Large intestine (tissue), 12 donors: ENCODE results near the gene DAB2. TPM values are rescaled to one million over a fixed set of nuclear protein-coding genes. Genes with fewer than 3 reads are reported as not detected.

Experiments
- DNase-seq, 2 donors: peaks; one replicate each; pipeline versions ENCODE4 v3.0.0 to v3.0.0-alpha.2; 2013
- H3K27ac ChIP-seq: one replicate; pipeline ENCODE4 v1.5.1; 2013; ENCODE audit warnings: low read length
- H3K27me3 ChIP-seq: 2 replicates; pipeline ENCODE4 v1.6.1; 2013; ENCODE audit warnings: low read length; ENCODE audit not compliant: control insufficient read depth, insufficient read depth
- H3K36me3 ChIP-seq: 2 replicates; pipeline ENCODE4 v1.6.1; 2013; ENCODE audit warnings: low read length; ENCODE audit not compliant: control insufficient read depth, insufficient read depth
- H3K4me1 ChIP-seq: one replicate; pipeline ENCODE4 v1.6.1; 2013; ENCODE audit warnings: low read length; ENCODE audit not compliant: control insufficient read depth, insufficient read depth
- H3K4me3 ChIP-seq: one replicate; pipeline ENCODE4 v1.5.1; 2013; ENCODE audit warnings: low read length
- H3K9me3 ChIP-seq: one replicate; pipeline ENCODE4 v1.6.1; 2013; ENCODE audit warnings: mild to moderate bottlenecking, low read depth, low read length, moderate library complexity; ENCODE audit not compliant: control insufficient read depth
- WGBS: methylation state at CpG from one replicate; pipeline ENCODE4 v1.1.5; 2013; ENCODE audit warnings: low lambda C conversion rate; ENCODE audit not compliant: insufficient coverage; 5-methylcytosine and 5-hydroxymethylcytosine counted together
- long read RNA-seq, 11 donors: transcript quantifications; one replicate each; lab custom pipeline, GENCODE V29; 2026
- polyA plus RNA-seq: library from polyadenylated mRNA; unstranded; fragments of 120-200 nt; gene quantifications from one replicate; pipeline ENCODE4 v1.2.1, GENCODE V29; 2013

DAB2 gene
- polyA plus RNA-seq: 178 TPM
- long read RNA-seq, donor 1, full-length matches to known transcripts: 2 of 34 reads
- long read RNA-seq, donor 1, partial matches to known transcripts: 32 of 34 reads
- long read RNA-seq, donor 1, other reads (novel, unspliced or antisense): 0 of 34 reads
- long read RNA-seq, donor 2, full-length matches to known transcripts: 7 of 106 reads
- long read RNA-seq, donor 2, partial matches to known transcripts: 99 of 106 reads
- long read RNA-seq, donor 2, other reads (novel, unspliced or antisense): 0 of 106 reads
- long read RNA-seq, donor 3, full-length matches to known transcripts: 3 of 109 reads
- long read RNA-seq, donor 3, partial matches to known transcripts: 101 of 109 reads
- long read RNA-seq, donor 3, other reads (novel, unspliced or antisense): 5 of 109 reads
- long read RNA-seq, donor 4, partial matches to known transcripts: 5 of 5 reads
- long read RNA-seq, donor 4, other reads (novel, unspliced or antisense): 0 of 5 reads
- long read RNA-seq, donor 5, full-length matches to known transcripts: 5 of 14 reads
- long read RNA-seq, donor 5, partial matches to known transcripts: 9 of 14 reads
- long read RNA-seq, donor 5, other reads (novel, unspliced or antisense): 0 of 14 reads
- long read RNA-seq, donor 6, full-length matches to known transcripts: 2 of 114 reads
- long read RNA-seq, donor 6, partial matches to known transcripts: 112 of 114 reads
- long read RNA-seq, donor 6, other reads (novel, unspliced or antisense): 0 of 114 reads
- long read RNA-seq, donor 7, partial matches to known transcripts: 23 of 24 reads
- long read RNA-seq, donor 7, other reads (novel, unspliced or antisense): 0 of 24 reads
- long read RNA-seq, donor 8, full-length matches to known transcripts: 7 of 171 reads
- long read RNA-seq, donor 8, partial matches to known transcripts: 156 of 171 reads
- long read RNA-seq, donor 8, other reads (novel, unspliced or antisense): 8 of 171 reads
- long read RNA-seq, donor 9, full-length matches to known transcripts: 1 of 96 reads
- long read RNA-seq, donor 9, partial matches to known transcripts: 95 of 96 reads
- long read RNA-seq, donor 9, other reads (novel, unspliced or antisense): 0 of 96 reads
- long read RNA-seq, donor 10, full-length matches to known transcripts: 13 of 86 reads
- long read RNA-seq, donor 10, partial matches to known transcripts: 73 of 86 reads
- long read RNA-seq, donor 10, other reads (novel, unspliced or antisense): 0 of 86 reads
- long read RNA-seq, donor 11, full-length matches to known transcripts: 3 of 60 reads
- long read RNA-seq, donor 11, partial matches to known transcripts: 50 of 60 reads
- long read RNA-seq, donor 11, other reads (novel, unspliced or antisense): 7 of 60 reads

GRCh38 chr5:39424736-39425637, at the start of gene DAB2:
TSS of gene DAB2 (minus strand) at chr5:39424980. CDS start at chr5:39394320, 30,660 bp downstream.
- 67% methylated on average over 1 of the region's 53 CpGs for WGBS
- DNase-seq: peak; percentile 71 to 90

DNA sequence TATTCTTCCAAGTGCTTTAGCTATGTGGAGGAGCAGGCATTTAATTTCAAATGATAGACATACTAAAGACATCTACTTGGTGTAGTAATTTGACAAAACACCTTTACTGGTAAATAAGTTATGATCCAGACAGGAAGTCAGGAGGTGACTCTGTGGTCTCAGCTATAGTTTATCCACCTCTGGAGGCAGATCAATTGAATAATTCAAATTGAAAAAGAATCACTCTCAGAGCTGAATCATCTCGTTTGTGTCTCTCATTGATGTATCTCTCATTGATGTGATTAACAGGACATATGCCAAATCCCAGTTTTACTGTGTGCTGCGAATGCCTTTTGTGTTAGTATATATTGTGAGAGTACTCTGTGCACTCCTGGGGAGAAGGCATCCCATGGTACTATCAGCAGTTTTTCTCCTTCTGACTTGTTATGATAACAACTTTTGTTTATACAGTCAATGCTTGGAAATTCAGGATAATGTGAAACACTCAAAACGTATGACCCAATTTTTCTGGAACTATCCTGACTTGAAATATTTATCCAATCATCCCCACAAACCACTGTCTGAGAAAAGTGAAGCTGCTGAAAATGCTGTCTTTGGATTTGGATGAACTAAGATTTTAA, 48.5 kb upstream of the DAB2 start:
- no peak overlapping the region for H3K27ac ChIP-seq

More at GRCh38 chr5:39424736-39425637, at the start of gene DAB2:
- peaks cover 4% of the 10 kb centered on the region for H3K9me3 ChIP-seq
- H3K27me3 ChIP-seq: no peaks in the 10 kb centered on the region
- H3K36me3 ChIP-seq: peaks cover 2% of the 10 kb centered on the region
- H3K4me3 ChIP-seq: peak within 1 kb of the TSS; percentile 61
- H3K4me1 ChIP-seq: peaks cover 44% of the 10 kb centered on the region
- H3K27ac ChIP-seq: peak within 1 kb of the TSS; percentile 92

DNA sequence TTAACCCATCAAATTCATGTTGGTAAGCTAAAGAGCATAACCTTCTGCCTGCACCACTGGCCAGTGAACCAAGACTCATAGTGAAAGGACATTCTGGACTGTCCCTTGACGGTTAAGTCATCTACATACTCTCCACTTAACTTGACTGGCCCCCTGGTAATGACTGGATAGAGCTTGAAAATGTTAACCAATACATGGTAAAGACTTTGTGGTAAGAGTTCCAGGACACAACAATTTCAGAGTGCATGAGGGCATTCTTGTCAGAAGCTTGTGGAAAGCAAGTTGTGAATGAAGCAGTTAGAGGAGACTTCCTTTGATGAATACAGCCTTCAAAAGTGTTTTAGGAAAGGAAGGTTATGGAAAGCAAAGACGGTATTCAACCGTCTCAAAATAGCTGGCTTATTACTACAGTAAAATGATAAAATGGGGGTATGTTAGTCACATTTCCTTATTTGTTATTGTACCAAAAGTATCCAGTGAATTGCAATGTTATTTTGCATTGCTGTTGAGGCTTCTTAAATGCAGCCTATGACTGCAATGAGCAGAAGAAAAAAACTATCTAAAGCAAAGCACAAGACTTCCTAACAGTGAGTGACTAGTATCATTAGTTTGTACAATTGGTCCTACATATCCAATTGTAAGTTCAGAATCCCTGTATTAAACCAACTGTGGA, 47.2 kb upstream of the DAB2 start:
- H3K4me1 ChIP-seq: no peaks in the 10 kb centered on the region
- no peaks in the 10 kb centered on the region for H3K27me3 ChIP-seq
- WGBS: 50% methylated on average over 2 of the region's 3 CpGs
- DNase-seq: no peak
- no peaks in the 10 kb centered on the region for H3K36me3 ChIP-seq
- H3K4me3 ChIP-seq: no peak overlapping the region
- no peaks in the 10 kb centered on the region for H3K9me3 ChIP-seq
- no peak overlapping the region for H3K27ac ChIP-seq

More for the DNA sequence above, 48.5 kb upstream of the DAB2 start:
- no peaks in the 10 kb centered on the region for H3K4me1 ChIP-seq
- no peaks in the 10 kb centered on the region for H3K27me3 ChIP-seq
- H3K9me3 ChIP-seq: no peaks in the 10 kb centered on the region
- no CpG with 5 or more reads among the region's 3 CpGs for WGBS
- no peak for DNase-seq
- H3K4me3 ChIP-seq: no peak overlapping the region
- H3K36me3 ChIP-seq: no peaks in the 10 kb centered on the region

DNA sequence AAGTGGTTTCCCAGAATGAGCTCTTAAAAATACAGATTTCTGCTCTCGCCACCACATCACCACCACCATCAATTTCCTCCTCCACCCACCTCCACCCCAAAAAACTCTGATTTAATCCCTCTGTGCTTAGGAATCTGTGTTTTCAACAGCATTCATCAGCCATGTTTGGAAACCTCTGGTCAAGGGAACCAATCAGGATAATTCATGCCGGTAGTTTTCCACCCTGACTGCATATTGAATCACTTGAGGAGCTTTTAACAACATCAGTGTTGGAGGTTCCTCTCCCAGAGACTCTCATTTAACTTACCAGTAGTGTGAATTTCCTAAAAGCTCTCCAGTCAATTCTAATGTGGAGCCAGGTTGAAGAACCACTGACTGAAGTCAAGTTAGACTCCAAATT, 46.0 kb upstream of the DAB2 start:
- no peaks in the 10 kb centered on the region for H3K36me3 ChIP-seq
- no CpG with 5 or more reads among the region's 2 CpGs for WGBS
- no peaks in the 10 kb centered on the region for H3K4me1 ChIP-seq
- DNase-seq: no peak
- no peaks in the 10 kb centered on the region for H3K27me3 ChIP-seq
- H3K4me3 ChIP-seq: no peak overlapping the region
- H3K9me3 ChIP-seq: no peaks in the 10 kb centered on the region
- H3K27ac ChIP-seq: no peak overlapping the region

- H3K27me3 ChIP-seq: no peaks in the 10 kb centered on the region
These were observed 45.1 kb upstream of the DAB2 start for GRCh38 chr5:39469777-39470415.

GRCh38 chr5:39469176-39469575, 44.4 kb upstream of the DAB2 start:
- Histone ChIP-seq H3K36me3 (no peaks in the 10 kb centered on the region), H3K9me3 (no peaks in the 10 kb centered on the region), H3K27ac (no peak overlapping the region), H3K27me3 (no peaks in the 10 kb centered on the region), H3K4me3 (no peak overlapping the region), H3K4me1 (no peaks in the 10 kb centered on the region)
- 100% methylated on average over 1 of the region's 1 CpG for WGBS
- DNase-seq: no peak

More at GRCh38 chr5:39469777-39470415, 45.1 kb upstream of the DAB2 start:
- no peaks in the 10 kb centered on the region for H3K36me3 ChIP-seq
- DNase-seq: no peak
- H3K4me3 ChIP-seq: no peak overlapping the region
- no peaks in the 10 kb centered on the region for H3K9me3 ChIP-seq
- no CpG with 5 or more reads among the region's 6 CpGs for WGBS
- no peaks in the 10 kb centered on the region for H3K4me1 ChIP-seq
- H3K27ac ChIP-seq: no peak overlapping the region

- no peaks in the 10 kb centered on the region for H3K27me3 ChIP-seq
- no peak for DNase-seq
- no peaks in the 10 kb centered on the region for H3K36me3 ChIP-seq
- H3K4me3 ChIP-seq: no peak overlapping the region
- no peak overlapping the region for H3K27ac ChIP-seq
- H3K9me3 ChIP-seq: no peaks in the 10 kb centered on the region
- H3K4me1 ChIP-seq: no peaks in the 10 kb centered on the region
- 100% methylated on average over 1 of the region's 1 CpG for WGBS
These were observed 42.1 kb upstream of the DAB2 start for GRCh38 chr5:39466846-39467245.

GRCh38 chr5:39465843-39466242, 41.1 kb upstream of the DAB2 start:
- Histone ChIP-seq H3K36me3 (no peaks in the 10 kb centered on the region), H3K27ac (peak overlapping the region; percentile 34), H3K9me3 (no peaks in the 10 kb centered on the region), H3K4me1 (no peaks in the 10 kb centered on the region), H3K4me3 (no peak overlapping the region), H3K27me3 (no peaks in the 10 kb centered on the region)
- WGBS: no CpG with 5 or more reads among the region's 2 CpGs
- DNase-seq: peak in 1 of 2 donors; percentile 59
